HAP-1 (cell line): ENCODE results near the gene HES2.
A peak's percentile ranks its signal among the peaks of the same experiment; 100 is the strongest.
"Not testable (repeated sequence)": the region's sequence is repeated elsewhere in the genome, so short reads cannot be mapped to it uniquely, and the experiment has no call there.

ENCODE experiments used
- DNase-seq, 2 experiments: peaks; one replicate each; pipeline ENCODE4 v3.0.0-alpha.2; 2016 to 2020; ENCODE audit warnings: low spot score in 2 of 2
- H3K27me3 ChIP-seq: fragments of 250-450 bp; sonication (Bioruptor Pico); 2 replicates; pipeline ENCODE4 v1.5.1; 2020; ENCODE audit warnings: low read depth, mild to moderate bottlenecking, moderate library complexity
- H3K36me3 ChIP-seq: fragments of 250-450 bp; sonication (Bioruptor Pico); replicated peaks from 2 replicates; pipeline ENCODE4 v1.5.1; 2020; ENCODE audit warnings: mild to moderate bottlenecking
- H3K4me1 ChIP-seq: fragments of 250-450 bp; sonication (Bioruptor Pico); 2 replicates; pipeline ENCODE4 v1.5.1; 2020; ENCODE audit warnings: mild to moderate bottlenecking
- H3K4me3 ChIP-seq: fragments of 250-450 bp; sonication (Bioruptor Pico); 2 replicates; pipeline ENCODE4 v1.5.1; 2020; ENCODE audit warnings: mild to moderate bottlenecking, moderate library complexity
- H3K9me3 ChIP-seq: fragments of 250-450 bp; sonication (Bioruptor Pico); 2 replicates; pipeline ENCODE4 v1.5.1; 2020; ENCODE audit warnings: mild to moderate bottlenecking, moderate library complexity
- in situ Hi-C: fragments of 300-500 bp; cut with MboI; formaldehyde crosslinking; loops from 3 replicates; pipeline ENCODE4 v1.14.3; 2020; ENCODE audit warnings: low sequenced_read_pairs, inconsistent platforms, mixed read lengths

The HES2 gene

GRCh38 chr1:6435547-6435946 lies 15.8 kb upstream of the HES2 start:
- in situ Hi-C loops = no loop called here
- Histone ChIP-seq H3K4me3 (no peak overlapping the region), H3K27me3 (no peaks in the 10 kb centered on the region), H3K36me3 (no peaks in the 10 kb centered on the region), H3K4me1 (no peaks in the 10 kb centered on the region), H3K9me3 (no peaks in the 10 kb centered on the region)
- DNase-seq = no peak

DNA sequence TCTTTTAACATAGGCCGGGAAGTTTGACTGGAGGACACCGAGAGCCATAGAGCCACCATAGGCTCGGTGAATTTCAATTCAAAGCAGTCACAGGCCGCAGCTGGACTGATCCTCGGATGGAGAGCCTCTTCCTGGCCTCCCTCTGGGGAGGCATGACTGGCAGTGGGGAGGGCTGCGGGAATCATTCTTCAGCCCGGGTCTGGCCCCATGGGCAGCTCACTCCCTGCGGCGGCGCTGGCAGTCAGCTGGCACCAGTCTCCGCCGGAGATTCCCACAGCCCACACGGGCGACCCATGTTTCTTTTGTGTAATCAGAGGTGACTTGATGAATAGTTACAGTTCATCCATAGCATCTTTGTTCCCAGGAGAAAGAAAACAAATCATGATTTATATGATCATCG lies 15.4 kb upstream of the HES2 start:
- H3K4me3 ChIP-seq = no peak overlapping the region
- no peaks in the 10 kb centered on the region for H3K9me3 ChIP-seq
- in situ Hi-C loops = no loop called here
- H3K36me3 ChIP-seq = no peaks in the 10 kb centered on the region
- H3K4me1 ChIP-seq = no peaks in the 10 kb centered on the region
- DNase-seq = no peak
- no peaks in the 10 kb centered on the region for H3K27me3 ChIP-seq

DNA sequence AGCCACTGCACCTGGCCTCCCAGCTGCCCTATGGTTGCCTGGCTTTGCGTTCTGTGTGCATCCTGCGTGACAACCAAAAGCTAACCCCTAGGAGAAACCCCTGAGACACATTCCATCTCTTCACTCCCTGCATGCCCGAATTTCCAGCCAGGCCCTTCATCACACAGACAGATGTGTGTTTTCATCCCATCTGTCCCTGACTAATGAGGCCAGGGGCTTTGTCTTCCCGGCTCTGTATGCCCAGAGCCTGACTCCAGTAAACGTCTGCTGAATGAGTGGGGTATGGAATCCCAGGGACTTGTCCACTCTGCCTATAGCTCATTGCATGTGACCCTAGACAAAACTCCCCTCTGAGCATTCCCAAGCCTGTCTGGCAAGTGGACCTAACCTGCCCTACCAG lies 14.5 kb upstream of the HES2 start:
- in situ Hi-C loops = no loop called here
- Histone ChIP-seq H3K27me3 (no peaks in the 10 kb centered on the region), H3K4me1 (no peaks in the 10 kb centered on the region), H3K9me3 (no peaks in the 10 kb centered on the region), H3K4me3 (no peak overlapping the region), H3K36me3 (no peaks in the 10 kb centered on the region)
- no peak for DNase-seq

DNA sequence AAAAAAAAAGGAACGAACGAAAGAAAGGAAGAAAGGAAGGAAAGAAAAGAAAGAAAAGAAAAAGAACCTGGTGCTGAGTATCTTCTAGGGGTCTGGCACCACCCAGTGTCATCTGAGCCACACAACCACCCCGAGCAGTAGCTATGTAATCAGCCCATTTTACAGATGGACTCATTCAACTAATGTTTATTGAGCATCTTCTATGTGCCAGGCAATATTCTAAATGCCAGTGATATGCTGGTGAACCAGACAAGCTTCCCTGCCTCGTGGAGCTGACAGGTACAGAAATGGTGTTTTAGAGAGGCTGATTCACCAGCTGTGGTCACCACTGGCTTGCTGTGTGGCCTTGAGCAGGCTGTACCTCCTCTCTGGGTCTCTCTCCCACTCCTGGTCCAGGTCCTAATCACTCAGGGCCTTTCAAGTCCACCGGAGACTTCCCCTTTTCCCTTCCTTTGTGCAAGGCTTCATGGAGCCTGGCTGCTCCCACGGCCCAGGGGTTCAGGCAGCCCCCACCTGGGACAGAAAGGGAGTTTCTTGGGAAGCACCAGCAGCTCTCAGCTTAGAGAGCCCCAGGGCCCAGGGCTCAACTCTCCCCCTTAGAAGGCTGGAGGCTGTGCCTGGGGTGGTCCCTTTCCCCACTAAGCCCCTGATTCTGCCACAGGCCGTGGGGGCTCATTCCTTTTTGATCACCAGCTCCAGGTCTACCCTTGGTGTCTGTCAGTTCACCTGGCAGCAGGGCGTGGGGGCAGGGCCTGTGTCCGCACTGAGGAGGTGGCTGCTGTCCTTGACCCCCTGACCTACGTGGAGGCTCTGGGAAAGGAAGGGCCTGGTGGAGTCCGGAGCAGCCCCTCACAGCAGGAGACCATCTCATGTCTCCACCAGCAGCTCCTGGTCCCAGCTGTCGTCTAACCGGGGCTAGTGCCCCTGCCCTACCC lies 12.2 kb upstream of the HES2 start:
- H3K27me3 ChIP-seq, H3K4me3 ChIP-seq, H3K36me3 ChIP-seq, in situ Hi-C loops, H3K4me1 ChIP-seq, H3K9me3 ChIP-seq, DNase-seq: not testable (repeated sequence)

GRCh38 chr1:6429660-6430411 lies 10.1 kb upstream of the HES2 start:
- in situ Hi-C loops, DNase-seq, H3K27me3 ChIP-seq, H3K4me1 ChIP-seq, H3K4me3 ChIP-seq, H3K9me3 ChIP-seq, H3K36me3 ChIP-seq: not testable (repeated sequence)

GRCh38 chr1:6428453-6428852 lies 8.7 kb upstream of the HES2 start:
- H3K27me3 ChIP-seq, H3K36me3 ChIP-seq, H3K9me3 ChIP-seq, H3K4me1 ChIP-seq, in situ Hi-C loops, DNase-seq, H3K4me3 ChIP-seq: not testable (repeated sequence)

DNA sequence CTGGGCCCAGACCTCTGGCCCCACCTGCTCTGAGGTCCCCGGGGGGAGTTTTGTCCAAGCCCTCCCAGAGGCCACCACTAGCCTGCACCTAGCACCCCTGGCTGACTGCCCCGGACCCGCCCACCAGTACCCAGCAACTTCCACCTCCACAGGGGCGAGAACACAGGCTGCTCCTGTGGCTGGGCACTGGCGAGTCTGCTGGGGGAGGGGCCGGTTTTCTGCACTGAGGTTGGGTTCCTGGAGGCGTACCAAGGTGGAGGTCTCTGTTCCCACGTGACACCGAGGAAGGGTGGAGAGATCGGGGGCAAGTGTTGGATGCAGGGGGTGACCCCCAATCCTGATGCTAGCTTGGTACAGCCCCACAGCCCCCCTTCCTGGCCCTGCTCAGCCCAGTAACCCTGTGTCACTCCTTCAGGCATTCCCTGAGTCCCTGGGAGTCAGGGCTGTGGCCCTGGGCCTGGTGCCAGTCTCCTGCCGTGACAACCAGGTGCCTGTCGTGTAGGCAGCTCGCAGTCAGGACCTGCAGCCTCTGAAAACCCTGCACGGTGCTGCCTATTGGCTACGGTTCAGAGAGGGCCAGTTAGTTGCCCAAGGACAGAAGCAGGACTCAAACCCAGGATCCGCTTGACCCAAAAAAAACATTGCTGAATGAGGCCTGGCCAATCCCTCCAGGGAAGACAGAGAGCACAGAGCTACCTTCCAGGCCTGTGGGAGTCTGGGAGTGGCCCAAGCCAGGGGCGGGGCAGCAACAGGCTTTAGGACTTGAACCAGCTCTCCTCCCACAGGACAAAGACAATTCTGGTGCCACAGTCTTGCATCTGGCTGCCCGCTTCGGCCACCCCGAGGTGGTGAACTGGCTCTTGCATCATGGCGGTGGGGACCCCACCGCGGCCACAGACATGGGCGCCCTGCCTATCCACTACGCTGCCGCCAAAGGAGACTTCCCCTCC lies 8.0 kb upstream of the HES2 start:
- no peaks in the 10 kb centered on the region for H3K9me3 ChIP-seq
- H3K36me3 ChIP-seq = no peaks in the 10 kb centered on the region
- no peak for DNase-seq
- H3K4me3 ChIP-seq = no peak overlapping the region
- in situ Hi-C loops = no loop called here
- peaks cover 12% of the 10 kb centered on the region for H3K27me3 ChIP-seq
- peaks cover 6% of the 10 kb centered on the region for H3K4me1 ChIP-seq

- peaks cover 6% of the 10 kb centered on the region for H3K4me1 ChIP-seq
- no peak overlapping the region for H3K4me3 ChIP-seq
- peaks cover 12% of the 10 kb centered on the region for H3K27me3 ChIP-seq
- in situ Hi-C loops = no loop called here
- no peaks in the 10 kb centered on the region for H3K36me3 ChIP-seq
- H3K9me3 ChIP-seq = no peaks in the 10 kb centered on the region
- DNase-seq = no peak
Observed at GRCh38 chr1:6426972-6427350, 7.2 kb upstream of the HES2 start.

- H3K9me3 ChIP-seq = no peaks in the 10 kb centered on the region
- no peak overlapping the region for H3K4me3 ChIP-seq
- in situ Hi-C loops = no loop called here
- no peaks in the 10 kb centered on the region for H3K36me3 ChIP-seq
- H3K27me3 ChIP-seq = peaks cover 15% of the 10 kb centered on the region
- no peak for DNase-seq
- H3K4me1 ChIP-seq = peaks cover 6% of the 10 kb centered on the region
Observed at GRCh38 chr1:6426277-6426971, 6.7 kb upstream of the HES2 start.

- Histone ChIP-seq H3K36me3 (no peaks in the 10 kb centered on the region), H3K27me3 (peaks cover 19% of the 10 kb centered on the region), H3K9me3 (no peaks in the 10 kb centered on the region), H3K4me1 (peaks cover 6% of the 10 kb centered on the region), H3K4me3 (peak overlapping the region; percentile 24)
- DNase-seq = no peak
- in situ Hi-C loops = no loop called here
Observed at GRCh38 chr1:6425658-6426057, 5.9 kb upstream of the HES2 start.

- peaks cover 19% of the 10 kb centered on the region for H3K27me3 ChIP-seq
- peak within 1 kb of the TSS; percentile 24 for H3K4me3 ChIP-seq
- H3K9me3 ChIP-seq = no peaks in the 10 kb centered on the region
- H3K4me1 ChIP-seq = peaks cover 10% of the 10 kb centered on the region
- in situ Hi-C loops = no loop called here
- no peaks in the 10 kb centered on the region for H3K36me3 ChIP-seq
- no peak for DNase-seq
Observed at GRCh38 chr1:6424619-6425593, 5.2 kb upstream of the HES2 start, which contains the start of gene ESPN. TSS of gene ESPN (plus strand) at chr1:6424776. CDS start at chr1:6424956, 180 bp downstream.

GRCh38 chr1:6424000-6424565 lies 4.4 kb upstream of the HES2 start:
- peak in 1 of 2 experiments; percentile 42 for DNase-seq
- peaks cover 21% of the 10 kb centered on the region for H3K27me3 ChIP-seq
- no peaks in the 10 kb centered on the region for H3K36me3 ChIP-seq
- H3K4me3 ChIP-seq = peak overlapping the region; percentile 21
- in situ Hi-C loops = no loop called here
- peaks cover 10% of the 10 kb centered on the region for H3K4me1 ChIP-seq
- no peaks in the 10 kb centered on the region for H3K9me3 ChIP-seq
